Measurements from ENCODE around the gene FBXO9.

Gene FBXO9

GRCh38 chr6:53139841-53140413, 74.7 kb downstream of the FBXO9 start:
- DNase-seq = no peak

GRCh38 chr6:53142810-53143209, 77.6 kb downstream of the FBXO9 start:
- DNase-seq = no peak

GRCh38 chr6:53143710-53144109, 78.5 kb downstream of the FBXO9 start:
- DNase-seq = no peak

- no peak for DNase-seq
Observed at GRCh38 chr6:53144802-53145201, 79.6 kb downstream of the FBXO9 start.

GRCh38 chr6:53148684-53149083, 83.5 kb downstream of the FBXO9 start, which contains the start of gene GCM1:
GCM1 (minus strand) TSS chr6:53148841; CDS start chr6:53145632, 3,209 bp downstream.
- DNase-seq = no peak
